Astrocyte of the hippocampus (primary cell): Measurements from ENCODE around the gene NDE1.
A peak's percentile ranks its signal among the peaks of the same experiment; 100 is the strongest.

Experiments
- DNase-seq: peaks from one replicate; pipeline ENCODE4 v3.0.0; 2011; ENCODE audit warnings: low read depth, low spot score

The NDE1 gene

GRCh38 chr16:15736529-15736928, 86.5 kb downstream of the NDE1 start:
- no peak for DNase-seq

DNA sequence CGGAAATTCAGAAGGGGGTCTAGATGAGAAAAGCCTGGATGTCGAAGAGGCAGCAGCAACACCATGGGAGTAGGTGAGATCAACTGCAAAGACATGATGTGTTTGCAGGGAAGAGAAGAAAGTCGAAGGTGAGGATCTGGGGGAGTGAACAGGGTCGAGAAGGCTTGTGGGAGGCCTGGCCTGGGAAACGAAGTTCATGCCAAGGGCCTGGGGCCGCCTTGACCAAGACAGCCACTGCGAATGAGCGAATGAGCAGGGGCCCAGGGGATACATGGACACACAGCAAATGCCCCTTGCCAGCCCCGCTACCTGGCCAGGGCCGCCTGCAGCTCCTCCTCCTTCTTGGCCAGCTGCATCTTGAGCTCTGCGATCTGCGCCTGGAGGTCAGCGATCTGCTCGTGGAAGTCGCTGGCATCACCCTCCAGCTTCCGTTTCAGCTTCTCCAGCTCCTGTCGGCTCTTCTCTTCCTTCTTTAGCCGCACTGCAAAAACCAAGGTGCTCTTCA, 87.1 kb downstream of the NDE1 start:
- no peak for DNase-seq

GRCh38 chr16:15739464-15739863, 89.4 kb downstream of the NDE1 start:
- no peak for DNase-seq

- DNase-seq = no peak
These were observed 89.9 kb downstream of the NDE1 start for GRCh38 chr16:15739950-15740349.

- DNase-seq = no peak
These were observed 91.3 kb downstream of the NDE1 start for GRCh38 chr16:15741207-15741871.

- DNase-seq = no peak
These were observed 92.7 kb downstream of the NDE1 start for GRCh38 chr16:15742716-15743115.

DNA sequence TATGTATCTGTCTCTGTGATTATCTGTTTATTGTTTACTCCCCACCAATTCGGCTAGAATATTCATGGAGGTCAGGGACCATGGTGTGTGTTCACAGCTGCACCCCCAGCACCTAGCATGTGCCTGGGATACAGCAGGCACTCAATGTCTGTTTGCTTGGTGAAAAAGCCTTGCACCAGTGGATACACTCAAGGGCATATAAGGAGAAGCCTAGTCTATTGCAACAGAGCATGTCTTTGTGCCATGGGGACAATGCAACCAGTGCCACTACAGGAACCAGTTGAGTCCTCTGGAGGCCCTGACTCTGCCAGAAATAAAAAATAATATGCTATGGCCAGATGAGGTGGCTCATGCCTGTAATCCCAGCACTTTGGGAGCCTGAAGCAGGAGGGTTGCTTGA, 93.6 kb downstream of the NDE1 start:
- DNase-seq = no peak

- no peak for DNase-seq
These were observed 96.3 kb downstream of the NDE1 start for GRCh38 chr16:15746332-15746731.

DNA sequence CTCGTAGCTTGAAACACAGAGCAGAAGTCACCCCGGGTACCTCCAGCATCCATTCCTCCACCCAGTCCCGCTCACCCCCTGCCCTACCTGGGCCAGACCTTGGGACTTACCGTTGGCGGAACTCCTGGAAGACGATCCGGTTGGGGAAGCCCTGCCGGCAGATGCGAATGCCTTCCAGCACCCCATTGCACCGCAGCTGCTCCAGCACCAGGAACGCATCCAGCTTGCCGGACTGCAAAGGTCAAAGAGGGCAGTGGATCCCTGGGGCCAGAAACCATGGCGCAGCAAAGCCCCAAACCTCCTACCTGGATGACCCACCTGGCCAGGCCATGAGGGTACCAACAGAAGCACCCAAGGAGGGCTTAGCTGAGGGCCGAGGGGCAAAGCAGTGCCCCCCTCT, 97.9 kb downstream of the NDE1 start:
- no peak for DNase-seq

DNA sequence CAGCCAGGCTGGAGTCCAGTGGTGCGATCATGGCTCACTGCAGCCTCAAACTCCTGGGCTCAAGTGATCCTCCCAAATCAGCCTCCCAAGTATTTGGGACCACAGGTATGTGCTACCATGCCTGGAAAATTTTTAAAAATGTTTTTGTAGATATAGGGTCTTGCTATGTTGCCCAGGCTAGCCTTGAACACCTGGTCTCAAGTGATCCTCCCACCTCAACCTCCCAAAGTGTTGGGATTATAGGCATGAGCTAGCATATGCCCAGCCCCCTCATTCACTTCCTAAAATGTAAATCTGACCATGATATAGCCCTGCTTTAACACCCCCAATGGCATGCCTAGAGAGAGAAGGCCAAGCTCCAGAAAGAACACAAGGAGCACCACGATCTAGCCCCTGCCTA, 98.6 kb downstream of the NDE1 start:
- no peak for DNase-seq

DNA sequence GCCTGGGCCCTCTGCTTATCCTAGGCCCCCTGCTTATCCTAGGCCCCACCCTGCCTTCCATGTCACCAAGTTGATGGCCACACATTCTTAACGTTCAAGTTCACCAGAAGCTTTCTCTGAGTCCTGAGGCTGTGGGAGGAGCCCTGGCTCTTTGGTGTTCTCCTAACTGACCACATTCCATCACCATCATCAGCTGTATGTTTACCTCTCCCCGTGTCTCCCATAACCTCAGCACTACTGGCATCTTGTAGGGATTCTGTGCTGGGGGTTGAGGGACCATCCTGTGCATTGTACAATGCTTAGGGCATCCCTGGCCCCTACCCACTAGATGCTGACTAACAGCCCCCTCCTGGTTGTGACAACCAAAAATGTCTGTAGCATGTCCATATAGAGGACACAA, 99.3 kb downstream of the NDE1 start:
- no peak for DNase-seq

GRCh38 chr16:15749985-15750384, 99.9 kb downstream of the NDE1 start:
- DNase-seq = no peak

DNA sequence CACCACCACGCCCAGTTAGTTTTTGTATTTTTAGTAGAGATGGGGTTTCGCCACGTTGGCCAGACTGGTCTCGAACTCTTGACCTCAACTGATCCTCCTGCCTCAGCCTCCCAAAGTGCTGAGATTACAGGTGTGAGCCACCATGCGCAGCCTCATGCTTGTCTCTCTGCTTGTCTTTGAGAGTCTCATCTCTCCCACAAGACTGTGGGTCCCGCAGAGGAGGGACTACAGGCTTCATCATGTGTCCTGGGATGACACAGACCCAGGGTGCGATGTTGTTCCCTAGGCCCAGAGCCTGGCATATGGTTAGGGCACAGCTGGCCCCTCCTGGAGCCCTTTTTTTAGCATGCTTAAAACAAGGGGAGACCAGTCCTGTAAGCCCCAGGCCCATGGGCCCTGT, 101.9 kb downstream of the NDE1 start:
- no peak for DNase-seq

GRCh38 chr16:15752717-15753488, 102.9 kb downstream of the NDE1 start:
- DNase-seq = no peak

- DNase-seq = no peak
These were observed 104.9 kb downstream of the NDE1 start for GRCh38 chr16:15754821-15755534.

GRCh38 chr16:15757077-15757386, 107.0 kb downstream of the NDE1 start:
- no peak for DNase-seq

- DNase-seq = no peak
These were observed 107.7 kb downstream of the NDE1 start for GRCh38 chr16:15757630-15758251.

DNA sequence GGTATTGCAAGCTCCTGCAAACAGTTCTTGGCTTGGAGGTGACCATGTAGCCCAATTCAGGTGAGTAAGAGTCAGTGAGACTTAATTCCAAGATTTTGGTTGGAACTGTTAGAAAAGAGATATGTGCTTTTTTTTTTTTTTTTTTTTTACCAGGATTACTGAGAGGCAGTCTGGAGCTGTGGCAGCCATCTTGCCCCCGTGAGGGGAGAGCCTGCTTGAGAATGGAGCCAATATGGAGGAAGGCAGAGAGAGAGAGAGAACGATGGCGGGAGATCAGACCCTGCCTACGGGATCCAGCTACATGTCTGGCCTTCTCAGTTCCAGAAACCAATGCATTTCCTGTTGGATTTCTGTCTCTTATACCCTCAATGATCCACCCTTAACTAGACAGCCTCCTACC, 109.0 kb downstream of the NDE1 start:
- no peak for DNase-seq

- no peak for DNase-seq
These were observed 110.1 kb downstream of the NDE1 start for GRCh38 chr16:15760129-15760528.

DNA sequence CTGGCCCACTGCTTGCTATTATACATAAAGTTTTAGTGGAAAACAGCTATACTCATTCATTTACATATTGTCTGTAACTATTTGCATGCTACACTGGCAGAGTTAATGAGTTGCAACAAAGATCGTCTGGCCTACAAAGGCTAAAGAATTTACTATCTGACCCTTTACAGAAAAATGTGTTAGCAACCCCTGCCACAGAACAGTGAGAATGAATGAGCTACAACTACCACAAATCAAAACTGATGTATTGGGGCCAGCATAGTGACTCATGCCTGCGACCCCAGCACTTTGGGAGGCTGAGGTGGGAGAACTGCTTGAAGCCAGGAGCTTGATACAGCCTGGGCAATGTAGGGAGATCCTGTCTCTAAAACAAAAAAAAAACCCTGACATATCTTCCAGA, 114.1 kb downstream of the NDE1 start:
- DNase-seq = no peak

DNA sequence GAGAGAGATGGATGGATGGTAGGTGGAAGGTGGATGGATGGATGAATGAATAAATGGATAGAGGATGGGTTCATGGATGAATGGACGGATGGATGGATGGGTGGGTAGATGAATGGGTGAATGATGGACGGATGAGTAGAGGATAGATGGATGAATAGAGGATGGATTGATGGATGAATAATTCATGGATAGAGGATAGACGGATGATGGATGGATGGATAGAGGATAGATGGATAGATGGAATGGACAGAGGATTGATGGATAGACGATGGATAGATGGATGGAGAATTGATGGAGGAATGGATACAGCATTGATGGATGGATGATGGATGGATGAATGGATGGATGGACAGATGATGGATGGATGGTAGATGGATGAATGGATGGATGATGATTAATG, 115.1 kb downstream of the NDE1 start:
- no peak for DNase-seq

- DNase-seq = peak; percentile 62
These were observed 115.8 kb downstream of the NDE1 start for GRCh38 chr16:15765880-15766279.
